ENCODE measurements around the gene NFE2L2. TPM values are rescaled to one million over a fixed set of nuclear protein-coding genes. Genes with fewer than 3 reads are reported as not detected.
A peak's percentile ranks its signal among the peaks of the same experiment; 100 is the strongest.

The NFE2L2 gene
- total and polyA plus RNA-seq, 2 experiments from 2014 or later, result 35.0 to 39.1 TPM

DNA sequence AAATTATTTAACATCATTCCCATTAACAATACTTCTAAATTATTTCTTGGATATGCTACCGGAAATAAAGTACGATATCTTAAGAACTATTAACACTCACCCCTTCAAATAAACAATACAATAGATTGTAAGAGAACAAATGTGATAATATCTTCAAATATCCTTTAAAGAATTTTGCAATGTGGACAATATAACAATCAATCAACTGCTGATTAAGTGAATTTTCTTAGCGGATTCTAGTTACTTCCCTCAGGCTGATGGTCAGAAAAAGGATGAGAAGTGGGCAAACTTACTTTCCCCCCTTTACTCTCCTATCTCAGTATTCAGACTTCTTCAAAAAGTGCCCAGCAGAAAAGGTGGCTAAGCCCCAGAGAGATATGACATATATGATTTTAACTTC, 10.8 kb downstream of the NFE2L2 start:
- peaks cover 65% of the 10 kb centered on the region for H3K4me1 Mint-ChIP-seq
- TF ChIP-seq ZNF331 (CRISPR knock-in tag; IDR thresholded peaks at IDR 0.05; ENCODE audit: low read depth) (no peak), CREB1 (CRISPR knock-in tag; IDR thresholded peaks at IDR 0.05; ENCODE audit: low read depth) (no peak), EZH2 (IDR thresholded peaks at IDR 0.05; ENCODE audit: low read depth, unreplicated experiment) (no peak)
- H3F3A ChIP-seq (replicated peaks; ENCODE audit: low read depth), result no peaks in the 10 kb centered on the region
- no peak for DNase-seq (ENCODE audit: low spot score)
- no peak overlapping the region for H3K4me2 ChIP-seq
- H3K9me2 ChIP-seq (ENCODE audit: insufficient read depth), result no peaks in the 10 kb centered on the region
- no peak overlapping the region for H3K4me3 Mint-ChIP-seq
- no peak overlapping the region for H3K27ac ChIP-seq (ENCODE audit: low read depth)
- peaks cover 16% of the 10 kb centered on the region for H3K9me3 Mint-ChIP-seq
- H3K27ac Mint-ChIP-seq, result no peak overlapping the region
- no peak overlapping the region for H3K4me3 ChIP-seq
- 0 out of 2 replicates have a peak, but pooled peaks cover 6% of the 10 kb centered on the region for H3K36me3 ChIP-seq (ENCODE audit: insufficient read depth)
- H3K27me3 ChIP-seq (ENCODE audit: insufficient read depth), result no peaks in the 10 kb centered on the region
- H4K20me1 ChIP-seq (replicated peaks; ENCODE audit: insufficient read depth), result peaks cover 54% of the 10 kb centered on the region
- peaks cover 30% of the 10 kb centered on the region for H3K4me1 ChIP-seq (ENCODE audit: insufficient read depth)
- H3K36me3 Mint-ChIP-seq (ENCODE audit: low read depth), result peaks cover 25% of the 10 kb centered on the region
- ATAC-seq, result no peak
- H2AFZ ChIP-seq, result no peak overlapping the region
- peaks cover 100% of the 10 kb centered on the region for H3K79me2 ChIP-seq (replicated peaks; ENCODE audit: insufficient read depth)
- peaks cover 10% of the 10 kb centered on the region for H3K27me3 Mint-ChIP-seq (ENCODE audit: insufficient read depth, low read depth, poor library complexity)

DNA sequence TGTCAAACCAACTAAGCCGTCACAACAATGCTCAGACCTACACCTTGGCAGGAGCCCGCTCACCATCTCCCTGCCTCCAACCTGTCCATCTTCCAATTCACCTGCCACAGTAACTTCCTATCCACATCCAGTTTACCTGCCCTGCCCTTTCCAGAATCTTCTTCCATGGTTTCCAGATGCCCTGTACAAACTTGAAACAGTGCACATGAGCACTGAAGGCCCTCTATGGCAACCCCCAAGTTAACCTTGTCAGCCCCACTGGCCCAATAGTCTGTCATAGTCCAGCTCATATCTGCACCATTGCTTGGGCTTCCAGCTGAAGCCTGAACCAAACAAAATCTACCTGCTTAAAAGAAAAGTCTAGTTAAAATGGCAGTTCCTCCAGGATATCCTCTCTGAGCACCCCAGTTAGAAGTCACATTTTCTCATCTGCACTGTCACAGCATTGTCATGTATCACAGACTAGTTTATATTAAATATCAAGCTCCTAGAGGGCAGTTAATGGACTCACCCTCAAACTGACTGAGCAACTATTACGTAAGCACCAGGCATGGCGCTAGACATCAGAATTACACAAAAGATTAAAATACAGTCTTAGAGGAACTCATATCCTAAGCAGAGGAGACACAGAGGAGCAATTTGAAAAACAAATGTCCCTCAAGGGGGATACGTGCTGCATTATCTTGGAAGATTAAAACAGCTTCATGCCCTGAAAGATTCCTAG, 11.6 kb downstream of the NFE2L2 start:
- H3K27ac Mint-ChIP-seq, result no peak overlapping the region; the same call in 1 of the 2 replicates
- ATAC-seq (no peak), DNase-seq (ENCODE audit: low spot score) (no peak)
- peaks cover 100% of the 10 kb centered on the region for H3K79me2 ChIP-seq (replicated peaks; ENCODE audit: insufficient read depth)
- no peaks in the 10 kb centered on the region for H3F3A ChIP-seq (replicated peaks; ENCODE audit: low read depth)
- H3K9me3 Mint-ChIP-seq, result peaks cover 10% of the 10 kb centered on the region
- no peak for TF ChIP-seq STAT1 (IDR thresholded peaks at IDR 0.05; ENCODE audit: unreplicated experiment)
- no peak for TF ChIP-seq EZH2phosphoT487 (IDR thresholded peaks at IDR 0.05; ENCODE audit: unreplicated experiment)
- no peak for TF ChIP-seq CREB1 (CRISPR knock-in tag; IDR thresholded peaks at IDR 0.05; ENCODE audit: low read depth)
- TF ChIP-seq, protein P1, sequence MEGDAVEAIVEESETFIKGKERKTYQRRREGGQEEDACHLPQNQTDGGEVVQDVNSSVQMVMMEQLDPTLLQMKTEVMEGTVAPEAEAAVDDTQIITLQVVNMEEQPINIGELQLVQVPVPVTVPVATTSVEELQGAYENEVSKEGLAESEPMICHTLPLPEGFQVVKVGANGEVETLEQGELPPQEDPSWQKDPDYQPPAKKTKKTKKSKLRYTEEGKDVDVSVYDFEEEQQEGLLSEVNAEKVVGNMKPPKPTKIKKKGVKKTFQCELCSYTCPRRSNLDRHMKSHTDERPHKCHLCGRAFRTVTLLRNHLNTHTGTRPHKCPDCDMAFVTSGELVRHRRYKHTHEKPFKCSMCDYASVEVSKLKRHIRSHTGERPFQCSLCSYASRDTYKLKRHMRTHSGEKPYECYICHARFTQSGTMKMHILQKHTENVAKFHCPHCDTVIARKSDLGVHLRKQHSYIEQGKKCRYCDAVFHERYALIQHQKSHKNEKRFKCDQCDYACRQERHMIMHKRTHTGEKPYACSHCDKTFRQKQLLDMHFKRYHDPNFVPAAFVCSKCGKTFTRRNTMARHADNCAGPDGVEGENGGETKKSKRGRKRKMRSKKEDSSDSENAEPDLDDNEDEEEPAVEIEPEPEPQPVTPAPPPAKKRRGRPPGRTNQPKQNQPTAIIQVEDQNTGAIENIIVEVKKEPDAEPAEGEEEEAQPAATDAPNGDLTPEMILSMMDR (conservative IDR thresholded peaks at IDR 0.05; ENCODE audit: low read depth in 2 of 2), result no peak
- TF ChIP-seq EZH2 (IDR thresholded peaks at IDR 0.05; ENCODE audit: low read depth, unreplicated experiment), result no peak
- TF ChIP-seq, protein P2, sequence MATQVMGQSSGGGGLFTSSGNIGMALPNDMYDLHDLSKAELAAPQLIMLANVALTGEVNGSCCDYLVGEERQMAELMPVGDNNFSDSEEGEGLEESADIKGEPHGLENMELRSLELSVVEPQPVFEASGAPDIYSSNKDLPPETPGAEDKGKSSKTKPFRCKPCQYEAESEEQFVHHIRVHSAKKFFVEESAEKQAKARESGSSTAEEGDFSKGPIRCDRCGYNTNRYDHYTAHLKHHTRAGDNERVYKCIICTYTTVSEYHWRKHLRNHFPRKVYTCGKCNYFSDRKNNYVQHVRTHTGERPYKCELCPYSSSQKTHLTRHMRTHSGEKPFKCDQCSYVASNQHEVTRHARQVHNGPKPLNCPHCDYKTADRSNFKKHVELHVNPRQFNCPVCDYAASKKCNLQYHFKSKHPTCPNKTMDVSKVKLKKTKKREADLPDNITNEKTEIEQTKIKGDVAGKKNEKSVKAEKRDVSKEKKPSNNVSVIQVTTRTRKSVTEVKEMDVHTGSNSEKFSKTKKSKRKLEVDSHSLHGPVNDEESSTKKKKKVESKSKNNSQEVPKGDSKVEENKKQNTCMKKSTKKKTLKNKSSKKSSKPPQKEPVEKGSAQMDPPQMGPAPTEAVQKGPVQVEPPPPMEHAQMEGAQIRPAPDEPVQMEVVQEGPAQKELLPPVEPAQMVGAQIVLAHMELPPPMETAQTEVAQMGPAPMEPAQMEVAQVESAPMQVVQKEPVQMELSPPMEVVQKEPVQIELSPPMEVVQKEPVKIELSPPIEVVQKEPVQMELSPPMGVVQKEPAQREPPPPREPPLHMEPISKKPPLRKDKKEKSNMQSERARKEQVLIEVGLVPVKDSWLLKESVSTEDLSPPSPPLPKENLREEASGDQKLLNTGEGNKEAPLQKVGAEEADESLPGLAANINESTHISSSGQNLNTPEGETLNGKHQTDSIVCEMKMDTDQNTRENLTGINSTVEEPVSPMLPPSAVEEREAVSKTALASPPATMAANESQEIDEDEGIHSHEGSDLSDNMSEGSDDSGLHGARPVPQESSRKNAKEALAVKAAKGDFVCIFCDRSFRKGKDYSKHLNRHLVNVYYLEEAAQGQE (IDR thresholded peaks at IDR 0.05; ENCODE audit: unreplicated experiment), result no peak
- no peak for TF ChIP-seq POLR2AphosphoS5 (IDR thresholded peaks at IDR 0.05; ENCODE audit: low read depth)
- TF ChIP-seq, protein P3, sequence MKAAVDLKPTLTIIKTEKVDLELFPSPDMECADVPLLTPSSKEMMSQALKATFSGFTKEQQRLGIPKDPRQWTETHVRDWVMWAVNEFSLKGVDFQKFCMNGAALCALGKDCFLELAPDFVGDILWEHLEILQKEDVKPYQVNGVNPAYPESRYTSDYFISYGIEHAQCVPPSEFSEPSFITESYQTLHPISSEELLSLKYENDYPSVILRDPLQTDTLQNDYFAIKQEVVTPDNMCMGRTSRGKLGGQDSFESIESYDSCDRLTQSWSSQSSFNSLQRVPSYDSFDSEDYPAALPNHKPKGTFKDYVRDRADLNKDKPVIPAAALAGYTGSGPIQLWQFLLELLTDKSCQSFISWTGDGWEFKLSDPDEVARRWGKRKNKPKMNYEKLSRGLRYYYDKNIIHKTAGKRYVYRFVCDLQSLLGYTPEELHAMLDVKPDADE (IDR thresholded peaks at IDR 0.05), result no peak
- TF ChIP-seq ZNF331 (CRISPR knock-in tag; IDR thresholded peaks at IDR 0.05; ENCODE audit: low read depth), result no peak
- H3K4me1 ChIP-seq (ENCODE audit: insufficient read depth), result peaks cover 30% of the 10 kb centered on the region
- no peaks in the 10 kb centered on the region for H3K9me2 ChIP-seq (ENCODE audit: insufficient read depth)
- H3K4me3 Mint-ChIP-seq, result no peak overlapping the region
- H3K36me3 Mint-ChIP-seq (ENCODE audit: low read depth), result peaks cover 18% of the 10 kb centered on the region
- peaks cover 67% of the 10 kb centered on the region for H3K4me1 Mint-ChIP-seq
- H3K36me3 ChIP-seq (ENCODE audit: insufficient read depth), result 0 out of 2 replicates have a peak, but pooled peaks cover 2% of the 10 kb centered on the region
- H2AFZ ChIP-seq, result no peak overlapping the region
- no peak overlapping the region for H3K4me2 ChIP-seq
- no peaks in the 10 kb centered on the region for H3K27me3 ChIP-seq (ENCODE audit: insufficient read depth)
- H4K20me1 ChIP-seq (replicated peaks; ENCODE audit: insufficient read depth), result peaks cover 54% of the 10 kb centered on the region
- peak overlapping the region; percentile 65; the same call in 1 of the 2 replicates for H3K27ac ChIP-seq (ENCODE audit: low read depth)
- H3K4me3 ChIP-seq, result no peak overlapping the region
- H3K27me3 Mint-ChIP-seq (ENCODE audit: insufficient read depth, low read depth, poor library complexity), result peaks cover 7% of the 10 kb centered on the region

Data from GM23338 (cell line).